Subcutaneous abdominal adipose tissue (tissue), 5 donors: ENCODE measurements around the gene RXRG.
"Not testable (repeated sequence)": the region's sequence is repeated elsewhere in the genome, so short reads cannot be mapped to it uniquely, and the experiment has no call there.

ENCODE experiments used
- H3K27ac ChIP-seq: one replicate; pipeline ENCODE4 v1.7.0; 2013; ENCODE audit warnings: low read depth, mild to moderate bottlenecking, inconsistent platforms, low read length, moderate library complexity
- H3K27me3 ChIP-seq, 5 donors: one replicate each; pipeline ENCODE4 v1.7.0; 2013; ENCODE audit warnings: low read length in 5 of 5, inconsistent platforms in 1 of 5; ENCODE audit not compliant: control insufficient read depth in 5 of 5, insufficient read depth in 4 of 5
- H3K36me3 ChIP-seq, 5 donors: one replicate each; pipeline ENCODE4 v1.7.0; 2013; ENCODE audit warnings: low read length in 5 of 5; ENCODE audit not compliant: control insufficient read depth in 5 of 5, insufficient read depth in 5 of 5
- H3K4me1 ChIP-seq, 5 donors: one replicate each; pipeline ENCODE4 v1.7.0; 2013; ENCODE audit warnings: low read length in 5 of 5, mild to moderate bottlenecking in 3 of 5, moderate library complexity in 1 of 5; ENCODE audit not compliant: control insufficient read depth in 5 of 5, insufficient read depth in 5 of 5
- H3K4me3 ChIP-seq, 5 donors: one replicate each; pipeline ENCODE4 v1.7.0; 2013; ENCODE audit warnings: low read length in 5 of 5, low read depth in 1 of 5
- H3K9ac ChIP-seq, 5 donors: one replicate each; pipeline ENCODE4 v1.7.0; 2013; ENCODE audit warnings: low read length in 5 of 5, mild to moderate bottlenecking in 4 of 5, moderate library complexity in 3 of 5
- H3K9me3 ChIP-seq, 5 donors: one replicate each; pipeline ENCODE4 v1.7.0; 2013; ENCODE audit warnings: low read length in 5 of 5; ENCODE audit not compliant: control insufficient read depth in 5 of 5
- donor health status: healthy.
- donor health status: healthy.
- donor health status: healthy.
- donor health status: healthy.
- donor health status: healthy.

The RXRG gene

GRCh38 chr1:165474196-165474595 lies 29.3 kb upstream of the RXRG start:
- no peaks in the 10 kb centered on the region for H3K36me3 ChIP-seq
- H3K9ac ChIP-seq: no peak overlapping the region
- no peaks in the 10 kb centered on the region for H3K9me3 ChIP-seq
- peaks cover 0 to 6% (median 0%) of the 10 kb centered on the region in 5 donors for H3K4me1 ChIP-seq
- H3K4me3 ChIP-seq: no peak overlapping the region
- H3K27ac ChIP-seq: no peak overlapping the region
- H3K27me3 ChIP-seq: no peaks in the 10 kb centered on the region

- Histone ChIP-seq H3K9ac (no peak overlapping the region), H3K4me1 (peaks cover 0 to 6% (median 0%) of the 10 kb centered on the region in 5 donors), H3K4me3 (no peak overlapping the region), H3K9me3 (no peaks in the 10 kb centered on the region), H3K36me3 (no peaks in the 10 kb centered on the region), H3K27me3 (no peaks in the 10 kb centered on the region), H3K27ac (no peak overlapping the region)
Observed at GRCh38 chr1:165473081-165473480, 28.2 kb upstream of the RXRG start.

- no peaks in the 10 kb centered on the region for H3K36me3 ChIP-seq
- H3K4me1 ChIP-seq: no peaks in the 10 kb centered on the region
- no peak overlapping the region for H3K9ac ChIP-seq
- H3K4me3 ChIP-seq: no peak overlapping the region
- peaks cover 0 to 3% (median 0%) of the 10 kb centered on the region in 5 donors for H3K27me3 ChIP-seq
- no peaks in the 10 kb centered on the region for H3K9me3 ChIP-seq
- no peak overlapping the region for H3K27ac ChIP-seq
Observed at GRCh38 chr1:165468726-165469249, 23.9 kb upstream of the RXRG start.

- H3K4me3 ChIP-seq: no peak overlapping the region
- H3K27me3 ChIP-seq: peaks cover 0 to 3% (median 0%) of the 10 kb centered on the region in 5 donors
- H3K9ac ChIP-seq: no peak overlapping the region
- H3K9me3 ChIP-seq: no peaks in the 10 kb centered on the region
- no peak overlapping the region for H3K27ac ChIP-seq
- no peaks in the 10 kb centered on the region for H3K36me3 ChIP-seq
- H3K4me1 ChIP-seq: no peaks in the 10 kb centered on the region
Observed at GRCh38 chr1:165468253-165468652, 23.3 kb upstream of the RXRG start.

GRCh38 chr1:165467706-165468105 lies 22.8 kb upstream of the RXRG start:
- Histone ChIP-seq H3K4me3 (no peak overlapping the region), H3K9me3 (no peaks in the 10 kb centered on the region), H3K27ac (no peak overlapping the region), H3K4me1 (no peaks in the 10 kb centered on the region), H3K36me3 (no peaks in the 10 kb centered on the region), H3K27me3 (peaks cover 0 to 3% (median 0%) of the 10 kb centered on the region in 5 donors), H3K9ac (no peak overlapping the region)

- no peaks in the 10 kb centered on the region for H3K9me3 ChIP-seq
- H3K9ac ChIP-seq: no peak overlapping the region
- H3K27ac ChIP-seq: no peak overlapping the region
- peaks cover 0 to 6% (median 0%) of the 10 kb centered on the region in 5 donors for H3K27me3 ChIP-seq
- H3K4me1 ChIP-seq: no peaks in the 10 kb centered on the region
- H3K4me3 ChIP-seq: no peak overlapping the region
- H3K36me3 ChIP-seq: no peaks in the 10 kb centered on the region
Observed at GRCh38 chr1:165463978-165464377, 19.1 kb upstream of the RXRG start.

GRCh38 chr1:165459683-165460082 lies 14.8 kb upstream of the RXRG start:
- H3K27me3 ChIP-seq, H3K9ac ChIP-seq, H3K36me3 ChIP-seq, H3K4me3 ChIP-seq, H3K4me1 ChIP-seq, H3K9me3 ChIP-seq, H3K27ac ChIP-seq: not testable (repeated sequence)

GRCh38 chr1:165456861-165457260 lies 11.9 kb upstream of the RXRG start:
- Histone ChIP-seq H3K9me3 (no peaks in the 10 kb centered on the region), H3K27ac (no peak overlapping the region), H3K27me3 (peaks cover 0 to 2% (median 0%) of the 10 kb centered on the region in 5 donors), H3K4me3 (no peak overlapping the region), H3K9ac (no peak overlapping the region), H3K36me3 (no peaks in the 10 kb centered on the region), H3K4me1 (no peaks in the 10 kb centered on the region)

- H3K27me3 ChIP-seq: peaks cover 0 to 2% (median 0%) of the 10 kb centered on the region in 5 donors
- no peak overlapping the region for H3K9ac ChIP-seq
- H3K36me3 ChIP-seq: no peaks in the 10 kb centered on the region
- no peaks in the 10 kb centered on the region for H3K9me3 ChIP-seq
- H3K4me1 ChIP-seq: no peaks in the 10 kb centered on the region
- H3K4me3 ChIP-seq: no peak overlapping the region
- H3K27ac ChIP-seq: no peak overlapping the region
Observed at GRCh38 chr1:165456114-165456513, 11.2 kb upstream of the RXRG start.

- no peaks in the 10 kb centered on the region for H3K36me3 ChIP-seq
- no peak overlapping the region for H3K9ac ChIP-seq
- no peaks in the 10 kb centered on the region for H3K4me1 ChIP-seq
- no peak overlapping the region for H3K4me3 ChIP-seq
- no peaks in the 10 kb centered on the region for H3K9me3 ChIP-seq
- H3K27me3 ChIP-seq: no peaks in the 10 kb centered on the region
- H3K27ac ChIP-seq: no peak overlapping the region
Observed at GRCh38 chr1:165455111-165455510, 10.2 kb upstream of the RXRG start.
